CD4-positive, alpha-beta T cell (primary cell): Measurements from ENCODE around the gene DOCK2. TPM values are rescaled to one million over a fixed set of nuclear protein-coding genes. Genes with fewer than 3 reads are reported as not detected.

Experiments used
- ATAC-seq: fragments of 200-7000 bp; cut with Tn5 transposase; one replicate; pipeline ENCODE4 v1.10.0; 2022; ENCODE audit warnings: mild to moderate bottlenecking; ENCODE audit not compliant: poor library complexity
- CTCF ChIA-PET: fragments of 350-600 bp; sonication (Branson Sonifier 250); formaldehyde crosslinking; loops from one replicate; lab custom pipeline; 2021; ENCODE audit warnings: antibody characterized with exemption, inconsistent platforms; lab: Charles Lee
- POLR2A ChIA-PET: fragments of 350-600 bp; sonication (Branson Sonifier 250); formaldehyde crosslinking; loops from one replicate; lab custom pipeline; 2021; ENCODE audit warnings: antibody characterized with exemption, inconsistent platforms; lab: Charles Lee
- DNase-seq, 14 experiments: peaks; one replicate each; pipeline ENCODE4 v3.0.0-alpha.2; 2013 to 2020; ENCODE audit warnings: mixed read lengths in 2 of 14
- H3K27ac ChIP-seq, 2 donors: one replicate each; pipeline versions ENCODE4 v1.5.1 to v1.7.0; 2013; ENCODE audit warnings: low read length in 2 of 2, low read depth in 1 of 2, mild to moderate bottlenecking in 1 of 2
- H3K27me3 ChIP-seq, 2 experiments: 1 replicate in 1 of 2; 2 replicates in 1 of 2; pipeline versions ENCODE4 v1.6.1 to v1.7.0; 2013; ENCODE audit warnings: low read length in 2 of 2, control low read depth in 1 of 2, mild to moderate bottlenecking in 1 of 2, moderate library complexity in 1 of 2; ENCODE audit not compliant: insufficient read depth in 2 of 2, control insufficient read depth in 1 of 2
- H3K36me3 ChIP-seq: one replicate; pipeline ENCODE4 v1.6.1; 2013; ENCODE audit warnings: low read length, control low read depth; ENCODE audit not compliant: insufficient read depth
- H3K4me1 ChIP-seq: one replicate; pipeline ENCODE4 v1.6.1; 2013; ENCODE audit warnings: low read length, control low read depth; ENCODE audit not compliant: insufficient read depth
- H3K4me3 ChIP-seq: one replicate; pipeline ENCODE4 v1.5.1; 2013; ENCODE audit warnings: mild to moderate bottlenecking, low read length, moderate library complexity
- H3K9me3 ChIP-seq, 2 experiments: 1 replicate in 1 of 2; 2 replicates in 1 of 2; pipeline versions ENCODE4 v1.6.1 to v1.7.0; 2013; ENCODE audit warnings: low read length in 2 of 2, mild to moderate bottlenecking in 2 of 2, control low read depth in 1 of 2, moderate library complexity in 1 of 2; ENCODE audit not compliant: control insufficient read depth in 1 of 2, insufficient read depth in 1 of 2
- H3K27ac Mint-ChIP-seq: one replicate; pipeline ENCODE4 v1.8.0; 2020; ENCODE audit warnings: mixed read lengths
- H3K27me3 Mint-ChIP-seq: one replicate; pipeline ENCODE4 v1.8.0; 2021; ENCODE audit warnings: mixed read lengths
- H3K36me3 Mint-ChIP-seq: one replicate; pipeline ENCODE4 v1.8.0; 2021; ENCODE audit warnings: low read depth, mixed read lengths
- H3K4me1 Mint-ChIP-seq: one replicate; pipeline ENCODE4 v1.8.0; 2021; ENCODE audit warnings: low read depth, mixed read lengths
- H3K4me3 Mint-ChIP-seq: one replicate; pipeline ENCODE4 v1.8.0; 2020; ENCODE audit warnings: mild to moderate bottlenecking, mixed read lengths
- H3K9me3 Mint-ChIP-seq: one replicate; pipeline ENCODE4 v1.8.0; 2020; ENCODE audit warnings: mixed read lengths
- intact Hi-C, 2 experiments: fragments of 100-400 bp; cut with DNase I in 1 of 2; cut with micrococcal nuclease in 1 of 2; formaldehyde crosslinking; loops; one replicate each; pipeline versions ENCODE4 v1.15.1 to v1.9.0; 2023 to 2025; cut with DNase I, micrococcal nuclease
- total RNA-seq, 174 experiments: library from RNA in 2 of 174; stranded (reverse) in 2 of 174; gene quantifications; one replicate each; pipeline ENCODE4 v1.2.3 and lab custom pipeline; 2021 to 2026
- TF ChIP-seq, protein P1 (sequence below): fragments of 200-600 bp; IDR thresholded peaks from one replicate; pipeline ENCODE4 v1.8.0; 2022; ENCODE audit warnings: antibody characterized with exemption, mild to moderate bottlenecking

Gene DOCK2
- total RNA-seq, 2 experiments from 2014 or later = 220 to 229 TPM

DNA sequence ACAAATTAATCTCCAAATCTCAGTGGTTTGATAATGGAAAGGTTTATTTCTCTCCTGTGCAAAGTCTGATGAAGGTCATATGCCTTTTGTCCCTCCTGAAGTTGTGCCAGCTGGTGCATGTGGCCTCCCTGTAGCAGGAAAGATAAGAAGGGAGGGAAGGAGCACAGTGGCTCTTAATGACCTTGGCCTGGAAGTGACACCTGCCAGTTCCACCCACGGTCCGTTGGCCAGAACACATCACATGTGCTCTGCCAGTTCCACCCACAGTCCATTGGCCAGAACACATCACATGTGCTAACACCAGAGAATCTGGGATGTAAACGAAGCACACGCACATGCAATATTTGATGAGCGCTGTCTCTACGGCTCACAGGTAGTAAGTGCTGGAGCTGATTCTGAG lies 130.9 kb downstream of the DOCK2 start:
- Mint-ChIP-seq H3K36me3 (peaks cover 95% of the 10 kb centered on the region), H3K4me1 (peaks cover 6% of the 10 kb centered on the region), H3K27me3 (no peaks in the 10 kb centered on the region), H3K27ac (no peak overlapping the region), H3K9me3 (no peaks in the 10 kb centered on the region), H3K4me3 (no peak overlapping the region)
- H3K9me3 ChIP-seq = no peaks in the 10 kb centered on the region
- peaks cover 67% of the 10 kb centered on the region for H3K36me3 ChIP-seq
- intact Hi-C loops = no loop called here
- no peaks in the 10 kb centered on the region for H3K4me1 ChIP-seq
- H3K27ac ChIP-seq = no peak overlapping the region
- TF ChIP-seq, protein P1, sequence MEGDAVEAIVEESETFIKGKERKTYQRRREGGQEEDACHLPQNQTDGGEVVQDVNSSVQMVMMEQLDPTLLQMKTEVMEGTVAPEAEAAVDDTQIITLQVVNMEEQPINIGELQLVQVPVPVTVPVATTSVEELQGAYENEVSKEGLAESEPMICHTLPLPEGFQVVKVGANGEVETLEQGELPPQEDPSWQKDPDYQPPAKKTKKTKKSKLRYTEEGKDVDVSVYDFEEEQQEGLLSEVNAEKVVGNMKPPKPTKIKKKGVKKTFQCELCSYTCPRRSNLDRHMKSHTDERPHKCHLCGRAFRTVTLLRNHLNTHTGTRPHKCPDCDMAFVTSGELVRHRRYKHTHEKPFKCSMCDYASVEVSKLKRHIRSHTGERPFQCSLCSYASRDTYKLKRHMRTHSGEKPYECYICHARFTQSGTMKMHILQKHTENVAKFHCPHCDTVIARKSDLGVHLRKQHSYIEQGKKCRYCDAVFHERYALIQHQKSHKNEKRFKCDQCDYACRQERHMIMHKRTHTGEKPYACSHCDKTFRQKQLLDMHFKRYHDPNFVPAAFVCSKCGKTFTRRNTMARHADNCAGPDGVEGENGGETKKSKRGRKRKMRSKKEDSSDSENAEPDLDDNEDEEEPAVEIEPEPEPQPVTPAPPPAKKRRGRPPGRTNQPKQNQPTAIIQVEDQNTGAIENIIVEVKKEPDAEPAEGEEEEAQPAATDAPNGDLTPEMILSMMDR = no peak
- DNase-seq (no peak), ATAC-seq (no peak)
- CTCF ChIA-PET = no interaction called here
- H3K27me3 ChIP-seq = no peaks in the 10 kb centered on the region
- POLR2A ChIA-PET = no interaction called here
- H3K4me3 ChIP-seq = no peak overlapping the region

DNA sequence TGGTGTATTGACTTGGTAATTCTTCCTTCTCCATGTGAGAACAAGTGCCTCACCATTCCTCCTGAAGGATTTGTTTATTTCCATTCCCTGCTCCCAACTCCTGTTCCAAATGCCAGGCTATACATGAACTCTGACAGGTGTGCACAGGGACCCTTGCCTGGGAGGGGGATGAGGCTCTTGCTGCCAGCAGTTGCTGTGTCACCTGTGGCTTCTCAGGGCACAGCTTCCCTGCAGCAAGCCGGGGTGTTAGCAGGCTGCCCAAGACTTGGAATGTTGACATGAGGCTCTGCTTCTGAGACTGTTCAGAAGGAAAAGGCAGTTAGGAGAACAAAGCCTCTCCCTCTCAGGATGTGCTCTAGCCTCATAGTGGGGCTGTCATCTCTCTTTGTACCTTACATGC lies 131.3 kb downstream of the DOCK2 start:
- Mint-ChIP-seq H3K36me3 (peaks cover 95% of the 10 kb centered on the region), H3K27ac (no peak overlapping the region), H3K4me3 (no peak overlapping the region), H3K4me1 (peaks cover 6% of the 10 kb centered on the region), H3K27me3 (no peaks in the 10 kb centered on the region), H3K9me3 (no peaks in the 10 kb centered on the region)
- TF ChIP-seq, protein P1 = no peak
- DNase-seq = no peak
- ChIA-PET POLR2A (no interaction called here), CTCF (no interaction called here)
- Histone ChIP-seq H3K9me3 (no peaks in the 10 kb centered on the region), H3K27me3 (no peaks in the 10 kb centered on the region), H3K36me3 (peaks cover 66% of the 10 kb centered on the region), H3K27ac (no peak overlapping the region), H3K4me3 (no peak overlapping the region), H3K4me1 (no peaks in the 10 kb centered on the region)
- intact Hi-C loops = no loop called here
- ATAC-seq = no peak

DNA sequence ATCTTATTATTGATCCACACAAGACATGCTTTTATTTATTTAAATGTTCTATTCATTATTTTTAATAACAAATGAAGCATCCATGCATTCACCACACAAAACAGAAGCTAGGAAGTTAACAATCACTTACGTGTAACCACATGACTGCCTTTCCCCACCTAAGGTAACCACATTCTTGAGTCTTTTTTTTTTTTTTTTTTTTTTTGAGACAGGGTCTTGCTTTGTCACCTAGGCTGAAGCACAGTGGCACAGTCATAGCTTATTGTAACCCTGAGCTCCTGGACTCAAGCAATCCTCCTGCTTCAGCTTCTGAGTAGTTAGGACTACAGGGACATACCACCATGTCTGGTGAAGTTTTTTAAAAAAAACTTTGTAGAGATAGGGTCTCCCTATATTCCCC lies 133.0 kb downstream of the DOCK2 start:
- ChIA-PET POLR2A (no interaction called here), CTCF (interaction anchor here (0.7 kb wide), 1 partner anchor 327 kb away, joined by 5 read pairs; no protein-coding TSS in a partner anchor)
- H3K4me1 ChIP-seq = no peaks in the 10 kb centered on the region
- no peak overlapping the region for H3K4me3 ChIP-seq
- H3K27me3 ChIP-seq = no peaks in the 10 kb centered on the region
- no peaks in the 10 kb centered on the region for H3K9me3 ChIP-seq
- intact Hi-C loops = no loop called here
- Mint-ChIP-seq H3K27me3 (no peaks in the 10 kb centered on the region), H3K36me3 (peaks cover 95% of the 10 kb centered on the region), H3K27ac (no peak overlapping the region), H3K9me3 (no peaks in the 10 kb centered on the region), H3K4me3 (no peak overlapping the region), H3K4me1 (peaks cover 6% of the 10 kb centered on the region)
- H3K27ac ChIP-seq = no peak overlapping the region
- DNase-seq (no peak), ATAC-seq (no peak)
- TF ChIP-seq, protein P1 = no peak
- peaks cover 57% of the 10 kb centered on the region for H3K36me3 ChIP-seq
